Liver (tissue), 9 donors: ENCODE results near the gene HLA-DQB1. TPM values are rescaled to one million over a fixed set of nuclear protein-coding genes. Genes with fewer than 3 reads are reported as not detected.
"Not testable (repeated sequence)": the region's sequence is repeated elsewhere in the genome, so short reads cannot be mapped to it uniquely, and the experiment has no call there.

Experiments
- DNase-seq: peaks from one replicate; pipeline ENCODE4 v3.0.0-alpha.2; 2017; ENCODE audit warnings: low spot score
- H3K27ac ChIP-seq, 2 donors: one replicate each; pipeline ENCODE4 v1.7.0; 2013; ENCODE audit warnings: inconsistent platforms in 2 of 2, low read length in 2 of 2, control low read depth in 1 of 2, low read depth in 1 of 2, mild to moderate bottlenecking in 1 of 2
- H3K27me3 ChIP-seq, 4 donors: one replicate each; pipeline versions ENCODE4 v1.6.1 to v1.7.0; 2013; ENCODE audit warnings: low read length in 3 of 4, inconsistent platforms in 1 of 4, mild to moderate bottlenecking in 1 of 4, moderate library complexity in 1 of 4; ENCODE audit not compliant: control insufficient read depth in 4 of 4, insufficient read depth in 4 of 4
- H3K36me3 ChIP-seq, 4 donors: one replicate each; pipeline versions ENCODE4 v1.6.1 to v1.7.0; 2013; ENCODE audit warnings: low read length in 3 of 4, mild to moderate bottlenecking in 3 of 4, low read depth in 1 of 4, moderate library complexity in 1 of 4; ENCODE audit not compliant: control insufficient read depth in 4 of 4, insufficient read depth in 3 of 4
- H3K4me1 ChIP-seq, 4 donors: one replicate each; pipeline versions ENCODE4 v1.6.1 to v1.7.0; 2013; ENCODE audit warnings: low read length in 3 of 4, mild to moderate bottlenecking in 3 of 4, moderate library complexity in 1 of 4; ENCODE audit not compliant: control insufficient read depth in 4 of 4, insufficient read depth in 4 of 4
- H3K4me3 ChIP-seq, 3 donors: one replicate each; pipeline versions ENCODE4 v1.6.1 to v1.7.0; 2013; ENCODE audit warnings: low read length in 3 of 3, control low read depth in 1 of 3, low read depth in 1 of 3, mild to moderate bottlenecking in 1 of 3
- H3K9ac ChIP-seq, 2 donors: one replicate each; pipeline ENCODE4 v1.7.0; 2013; ENCODE audit warnings: low read length in 2 of 2, mild to moderate bottlenecking in 2 of 2, moderate library complexity in 2 of 2, control low read depth in 1 of 2, low read depth in 1 of 2
- H3K9me3 ChIP-seq, 4 donors: one replicate each; pipeline versions ENCODE4 v1.6.1 to v1.7.0; 2013; ENCODE audit warnings: low read length in 3 of 4; ENCODE audit not compliant: control insufficient read depth in 4 of 4
- ATF3 ChIP-seq: IDR thresholded peaks from 2 replicates; pipeline ENCODE4 v1.6.1; 2016; ENCODE audit warnings: antibody characterized with exemption
- CTCF ChIP-seq: fragments of 150-350 bp; IDR thresholded peaks from 2 replicates; pipeline ENCODE4 v1.5.1; 2017; ENCODE audit warnings: improper control_type of control experiment, low read depth, low read length; ENCODE audit not compliant: missing input control
- EGR1 ChIP-seq, 2 donors: IDR thresholded peaks; 2 replicates each; pipeline ENCODE4 v1.6.1; 2016 to 2018; ENCODE audit warnings: antibody characterized with exemption in 2 of 2, low read depth in 2 of 2
- HNF4A ChIP-seq, 2 donors: conservative IDR thresholded peaks; 2 replicates each; pipeline ENCODE4 v1.6.1; 2016; ENCODE audit warnings: antibody characterized with exemption in 2 of 2, mild to moderate bottlenecking in 2 of 2
- JUND ChIP-seq, 2 donors: IDR thresholded peaks; 2 replicates each; pipeline ENCODE4 v1.6.1; 2016; ENCODE audit warnings: antibody characterized with exemption in 2 of 2
- MAX ChIP-seq: IDR thresholded peaks from 2 replicates; pipeline ENCODE4 v1.6.1; 2016; ENCODE audit warnings: antibody characterized with exemption
- NR2F2 ChIP-seq: IDR thresholded peaks from 2 replicates; pipeline ENCODE4 v1.6.1; 2016; ENCODE audit warnings: antibody characterized with exemption
- RAD21 ChIP-seq, 2 donors: IDR thresholded peaks; 2 replicates each; pipeline ENCODE4 v1.6.1; 2016; ENCODE audit warnings: antibody characterized with exemption in 2 of 2, mild to moderate bottlenecking in 2 of 2
- RXRA ChIP-seq, 2 donors: IDR thresholded peaks; 2 replicates each; pipeline ENCODE4 v1.6.1; 2017 to 2018; ENCODE audit warnings: antibody characterized with exemption in 2 of 2, mild to moderate bottlenecking in 1 of 2
- ZBTB33 ChIP-seq: IDR thresholded peaks from 2 replicates; pipeline ENCODE4 v1.6.1; 2016; ENCODE audit warnings: antibody characterized with exemption
- WGBS: extraction: QIAGEN DNeasy Blood & Tissue Kit; methylation state at CpG from one replicate; pipeline ENCODE4 v1.1.7; 2013; 5-methylcytosine and 5-hydroxymethylcytosine counted together
- polyA plus RNA-seq, 2 donors: library from polyadenylated mRNA; stranded (reverse) in 1 of 2; unstranded in 1 of 2; fragments of 200-250 nt in 1 of 2; fragments of >200 nt in 1 of 2; fragmentation: Nextera tagmentation in 1 of 2; extraction: Ambion mirVana in 1 of 2; gene quantifications; one replicate each; pipeline versions ENCODE4 v1.2.1 to v1.2.3, GENCODE V29; 2013 to 2015
- total RNA-seq, 2 donors: library from RNA; depleted of rRNA; stranded (reverse); fragments of >200 nt; gene quantifications; one replicate each; pipeline ENCODE4 v1.2.3, GENCODE V29; 2014
- donor health status: healthy.
- donor health status: healthy.
- donor health status: healthy.
- donor health status: healthy.
- donor health status: healthy.

The HLA-DQB1 gene
- total and polyA plus RNA-seq, 4 donors = 1.9 to 12.4 (median 7.3) TPM

- DNase-seq = no peak
Observed at GRCh38 chr6:32713241-32713640, 46.8 kb upstream of the HLA-DQB1 start.

GRCh38 chr6:32709625-32710024, 43.2 kb upstream of the HLA-DQB1 start:
- H3K36me3 ChIP-seq = no peaks in the 10 kb centered on the region
- no peaks in the 10 kb centered on the region for H3K4me1 ChIP-seq
- H3K27ac ChIP-seq = no peak overlapping the region
- DNase-seq = no peak
- no peaks in the 10 kb centered on the region for H3K27me3 ChIP-seq
- H3K4me3 ChIP-seq = no peak overlapping the region
- H3K9me3 ChIP-seq = no peaks in the 10 kb centered on the region
- no peak for TF ChIP-seq HNF4A (conservative IDR thresholded peaks at IDR 0.05)
- no peak for TF ChIP-seq CTCF
- no peak for TF ChIP-seq RAD21 (IDR thresholded peaks at IDR 0.05)
- TF ChIP-seq EGR1 (IDR thresholded peaks at IDR 0.05; ENCODE audit: low read depth in 2 of 2) = no peak
- TF ChIP-seq MAX = no peak
- no peak for TF ChIP-seq ZBTB33
- TF ChIP-seq JUND (IDR thresholded peaks at IDR 0.05) = no peak
- TF ChIP-seq NR2F2 = no peak
- no peak for TF ChIP-seq ATF3
- no peak overlapping the region for H3K9ac ChIP-seq

More at GRCh38 chr6:32713241-32713640, 46.8 kb upstream of the HLA-DQB1 start:
- peaks cover 0 to 2% (median 0%) of the 10 kb centered on the region in 4 donors for H3K27me3 ChIP-seq
- H3K4me3 ChIP-seq = no peak overlapping the region
- no peak overlapping the region for H3K27ac ChIP-seq
- no peaks in the 10 kb centered on the region for H3K4me1 ChIP-seq
- TF ChIP-seq RXRA (IDR thresholded peaks at IDR 0.05) (no peak), RAD21 (IDR thresholded peaks at IDR 0.05) (no peak)
- no peaks in the 10 kb centered on the region for H3K36me3 ChIP-seq
- no peaks in the 10 kb centered on the region for H3K9me3 ChIP-seq
- no peak overlapping the region for H3K9ac ChIP-seq

GRCh38 chr6:32705164-32705563, 38.7 kb upstream of the HLA-DQB1 start:
- not testable (repeated sequence) for H3K9me3 ChIP-seq, H3K4me1 ChIP-seq, H3K27ac ChIP-seq, H3K4me3 ChIP-seq, H3K9ac ChIP-seq, DNase-seq, H3K27me3 ChIP-seq, H3K36me3 ChIP-seq
- 70% methylated on average over 3 of the region's 3 CpGs for WGBS
